CD8-positive, alpha-beta memory T cell (primary cell): ENCODE data around the gene GMPPA. TPM values are rescaled to one million over a fixed set of nuclear protein-coding genes. Genes with fewer than 3 reads are reported as not detected.

Source experiments
- CTCF ChIA-PET: fragments of 350-600 bp; sonication (Branson Sonifier 250); formaldehyde crosslinking; loops from one replicate; lab custom pipeline; 2021; ENCODE audit warnings: antibody characterized with exemption; lab: Charles Lee
- POLR2A ChIA-PET: fragments of 350-600 bp; sonication (Branson Sonifier 250); formaldehyde crosslinking; loops from one replicate; lab custom pipeline; 2021; ENCODE audit warnings: antibody characterized with exemption; lab: Charles Lee
- DNase-seq, 5 donors: peaks; one replicate each; pipeline versions ENCODE4 v3.0.0 to v3.0.0-alpha.2; 2020 to 2022; ENCODE audit warnings: mixed read lengths in 1 of 5
- H3K27ac ChIP-seq: one replicate; pipeline ENCODE4 v1.7.0; 2013; ENCODE audit warnings: low read depth, mild to moderate bottlenecking, low read length, moderate library complexity
- H3K27me3 ChIP-seq: 2 replicates; pipeline ENCODE4 v1.7.0; 2013; ENCODE audit warnings: low read length, mild to moderate bottlenecking; ENCODE audit not compliant: insufficient read depth, poor library complexity, severe bottlenecking
- H3K36me3 ChIP-seq: 2 replicates; pipeline ENCODE4 v1.7.0; 2013; ENCODE audit warnings: mild to moderate bottlenecking, low read length, moderate library complexity; ENCODE audit not compliant: insufficient read depth
- H3K4me1 ChIP-seq: 2 replicates; pipeline ENCODE4 v1.7.0; 2013; ENCODE audit warnings: mild to moderate bottlenecking, low read length, moderate library complexity; ENCODE audit not compliant: insufficient read depth
- H3K4me3 ChIP-seq: 2 replicates; pipeline ENCODE4 v1.7.0; 2013; ENCODE audit warnings: mild to moderate bottlenecking, low read length
- H3K9me3 ChIP-seq: 2 replicates; pipeline ENCODE4 v1.7.0; 2013; ENCODE audit warnings: mild to moderate bottlenecking, low read length
- H3K27ac Mint-ChIP-seq, 8 donors: one replicate each; pipeline ENCODE4 v1.8.0; 2020 to 2021; ENCODE audit warnings: mixed read lengths in 8 of 8, mild to moderate bottlenecking in 6 of 8, inconsistent platforms in 3 of 8, moderate library complexity in 3 of 8
- H3K27me3 Mint-ChIP-seq, 2 donors: one replicate each; pipeline ENCODE4 v1.8.0; 2020 to 2021; ENCODE audit warnings: mixed read lengths in 2 of 2, mild to moderate bottlenecking in 1 of 2, moderate library complexity in 1 of 2
- H3K36me3 Mint-ChIP-seq, 3 donors: one replicate each; pipeline ENCODE4 v1.8.0; 2020 to 2021; ENCODE audit warnings: mixed read lengths in 3 of 3, inconsistent platforms in 1 of 3, mild to moderate bottlenecking in 1 of 3
- H3K4me1 Mint-ChIP-seq, 3 donors: one replicate each; pipeline ENCODE4 v1.8.0; 2020 to 2021; ENCODE audit warnings: mixed read lengths in 3 of 3, inconsistent platforms in 1 of 3, mild to moderate bottlenecking in 1 of 3
- H3K4me3 Mint-ChIP-seq, 7 donors: one replicate each; pipeline ENCODE4 v1.8.0; 2020 to 2021; ENCODE audit warnings: mixed read lengths in 7 of 7, mild to moderate bottlenecking in 6 of 7, moderate library complexity in 4 of 7, inconsistent platforms in 2 of 7
- H3K9me3 Mint-ChIP-seq, 5 donors: one replicate each; pipeline ENCODE4 v1.8.0; 2020 to 2022; ENCODE audit warnings: mixed read lengths in 5 of 5, mild to moderate bottlenecking in 3 of 5, moderate library complexity in 2 of 5, inconsistent platforms in 1 of 5
- polyA plus RNA-seq: library from polyadenylated mRNA; unstranded; fragments of 300-500 nt; fragmentation: Illumina TruSeq; gene quantifications from one replicate; pipeline ENCODE4 v1.2.3, GENCODE V29; 2021
- total RNA-seq, 2 experiments: library from RNA; stranded (reverse); gene quantifications; one replicate each; pipeline ENCODE4 v1.2.3, GENCODE V29; 2021

The GMPPA gene
- 10 to 100 TPM; 36.9 to 37.1 TPM for total RNA-seq
- 32.5 TPM for polyA plus RNA-seq

DNA sequence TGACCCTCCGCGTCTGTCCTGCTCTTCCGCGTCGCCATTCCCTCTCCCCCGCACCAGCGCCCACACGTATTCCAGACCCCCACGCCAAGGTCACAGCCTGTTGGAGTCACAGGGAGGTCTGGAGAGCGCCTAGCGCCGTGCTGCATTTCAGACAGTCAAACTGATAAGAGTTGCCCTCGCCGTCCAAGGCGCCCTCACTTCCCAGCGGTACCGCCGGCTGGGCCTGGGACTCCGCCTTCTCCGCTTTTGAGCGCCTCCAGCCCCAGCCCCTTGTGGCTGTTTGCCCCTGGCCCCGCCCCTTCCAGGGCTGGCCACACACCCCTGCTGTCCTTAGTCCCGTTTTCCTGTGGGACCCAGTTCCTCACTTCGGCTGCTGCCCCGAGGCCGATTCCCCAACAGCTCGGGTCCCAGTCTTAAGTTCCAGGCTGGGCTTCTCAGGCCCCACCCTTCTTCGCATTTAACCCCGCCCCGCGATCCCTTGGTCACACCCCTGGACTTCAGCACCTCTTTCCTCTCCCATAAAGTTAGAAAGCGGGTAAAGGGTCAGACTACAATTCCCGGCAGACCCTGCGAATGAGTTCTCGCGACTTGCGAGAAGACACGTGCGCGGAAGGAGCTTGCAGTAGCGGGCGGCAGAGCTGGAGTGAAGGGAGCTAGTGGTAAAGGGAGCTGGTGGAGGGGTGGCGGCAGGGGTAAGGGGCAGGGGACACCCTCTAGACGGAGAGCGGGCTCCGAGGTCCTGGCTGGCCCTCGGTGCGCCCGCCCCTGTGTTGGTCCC is at the start of gene GMPPA:
TSS of gene GMPPA (plus strand) at position 612 of the 778 bp plus-strand sequence. CDS start 1,085 bp downstream, outside the sequence.
- Mint-ChIP-seq H3K36me3 (peaks cover under 1 to 14% (median 2%) of the 10 kb centered on the region in 3 donors), H3K27me3 (peaks cover 23 to 42% of the 10 kb centered on the region in 2 donors), H3K4me3 (peak within 1 kb of the TSS; percentile 85 to 99 (median 96)), H3K9me3 (no peaks in the 10 kb centered on the region), H3K4me1 (peaks cover 28 to 45% (median 32%) of the 10 kb centered on the region in 3 donors), H3K27ac (peak within 1 kb of the TSS; percentile 5 to 95 (median 88))
- DNase-seq, result peak; percentile 84 to 95 (median 89)
- Histone ChIP-seq H3K9me3 (no peaks in the 10 kb centered on the region), H3K36me3 (no peaks in the 10 kb centered on the region), H3K4me3 (peak within 1 kb of the TSS; percentile 77), H3K27me3 (peaks cover 30% of the 10 kb centered on the region), H3K27ac (peak within 1 kb of the TSS; percentile 70), H3K4me1 (peaks cover 26% of the 10 kb centered on the region)
- ChIA-PET CTCF (interaction anchor here (0.7 to 6.1 kb wide), 9 partner anchors 11 to 144 kb away, joined by 3 to 102 read pairs (median 3); partner anchors contain the start of gene DNPEP), POLR2A (interaction anchor here (1.2 kb wide), 2 partner anchors 12 to 111 kb away, joined by 3 to 5 read pairs; partner anchors contain the start of gene DNPEP)

DNA sequence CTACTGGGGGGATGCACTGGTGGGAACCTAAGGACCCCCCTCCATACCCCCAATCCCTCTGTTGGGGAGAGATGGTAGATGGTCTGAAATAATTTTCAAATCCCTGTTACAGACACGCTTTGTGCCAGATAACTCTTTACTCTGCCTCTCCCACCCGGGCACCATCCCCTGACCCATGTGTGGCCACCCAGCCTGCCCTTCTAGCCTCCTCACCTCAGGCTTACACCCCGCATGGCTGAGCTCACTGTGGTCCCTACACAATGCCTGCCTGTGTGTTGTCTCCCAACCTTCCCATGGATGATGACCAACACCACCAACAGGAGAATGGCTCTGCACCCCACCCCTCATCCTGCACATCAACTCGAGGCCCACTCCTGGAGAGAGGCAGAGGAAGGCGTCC is 49.1 kb upstream of the GMPPA start:
- peaks cover 0 to 5% (median 0%) of the 10 kb centered on the region in 3 donors for H3K36me3 Mint-ChIP-seq
- ChIA-PET CTCF (interaction anchor here (0.6 to 1.1 kb wide), 3 partner anchors 25 to 80 kb away, joined by 3 read pairs; no protein-coding TSS in a partner anchor), POLR2A (no interaction called here)
- peak overlapping the region in 1 of 7 donors; percentile 52 for H3K4me3 Mint-ChIP-seq
- H3K27ac Mint-ChIP-seq, result no peak overlapping the region
- Histone ChIP-seq H3K36me3 (no peaks in the 10 kb centered on the region), H3K27me3 (no peaks in the 10 kb centered on the region), H3K4me3 (no peak overlapping the region), H3K27ac (no peak overlapping the region), H3K4me1 (no peaks in the 10 kb centered on the region), H3K9me3 (no peaks in the 10 kb centered on the region)
- H3K27me3 Mint-ChIP-seq, result peaks cover 22 to 35% of the 10 kb centered on the region in 2 donors
- no peaks in the 10 kb centered on the region for H3K9me3 Mint-ChIP-seq
- no peak for DNase-seq
- H3K4me1 Mint-ChIP-seq, result peaks cover 0 to 7% (median 3%) of the 10 kb centered on the region in 3 donors

DNA sequence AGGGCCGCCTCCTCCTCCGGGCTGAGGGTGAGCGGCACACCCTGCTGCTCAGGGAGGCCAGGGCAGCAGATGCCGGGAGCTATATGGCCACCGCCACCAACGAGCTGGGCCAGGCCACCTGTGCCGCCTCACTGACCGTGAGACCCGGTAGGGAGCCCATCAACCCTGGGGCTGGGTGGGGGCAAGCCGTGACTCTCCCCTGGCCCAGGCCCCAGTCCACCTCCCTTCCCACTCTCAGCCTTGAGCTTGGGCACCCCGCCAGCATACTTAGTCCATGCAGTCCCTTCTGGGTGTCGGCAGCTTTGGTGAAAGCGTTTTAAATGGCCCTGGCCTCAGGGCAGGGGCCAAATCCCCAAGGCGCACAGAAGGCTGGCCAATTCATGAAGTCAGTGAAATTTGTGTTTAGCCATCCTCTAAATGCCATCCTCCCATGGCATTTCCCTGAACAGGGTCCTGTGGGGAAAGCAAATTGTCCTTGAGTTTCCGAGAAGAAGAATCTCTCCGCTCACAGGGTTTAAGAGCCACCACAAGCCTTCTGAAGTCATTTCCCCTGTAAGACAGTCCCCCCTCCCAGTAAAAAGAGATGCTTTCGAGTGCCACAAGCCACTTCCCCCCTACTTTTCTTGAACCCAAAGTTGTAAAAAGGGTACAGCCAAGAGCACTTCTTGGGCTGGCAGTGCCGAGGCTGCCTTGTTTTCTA is 46.9 kb upstream of the GMPPA start:
- Mint-ChIP-seq H3K4me1 (peaks cover 0 to 7% (median 3%) of the 10 kb centered on the region in 3 donors), H3K4me3 (no peak overlapping the region), H3K27me3 (peaks cover 18 to 35% of the 10 kb centered on the region in 2 donors), H3K27ac (no peak overlapping the region), H3K9me3 (no peaks in the 10 kb centered on the region), H3K36me3 (peaks cover 0 to 5% (median 0%) of the 10 kb centered on the region in 3 donors)
- Histone ChIP-seq H3K27ac (no peak overlapping the region), H3K4me3 (no peak overlapping the region), H3K36me3 (no peaks in the 10 kb centered on the region), H3K4me1 (no peaks in the 10 kb centered on the region), H3K9me3 (no peaks in the 10 kb centered on the region), H3K27me3 (no peaks in the 10 kb centered on the region)
- ChIA-PET CTCF (interaction anchor here (1.2 kb wide), 1 partner anchor 8 kb away, joined by 3 read pairs; no protein-coding TSS in a partner anchor), POLR2A (no interaction called here)
- DNase-seq, result peak in 1 of 5 donors; percentile 43

DNA sequence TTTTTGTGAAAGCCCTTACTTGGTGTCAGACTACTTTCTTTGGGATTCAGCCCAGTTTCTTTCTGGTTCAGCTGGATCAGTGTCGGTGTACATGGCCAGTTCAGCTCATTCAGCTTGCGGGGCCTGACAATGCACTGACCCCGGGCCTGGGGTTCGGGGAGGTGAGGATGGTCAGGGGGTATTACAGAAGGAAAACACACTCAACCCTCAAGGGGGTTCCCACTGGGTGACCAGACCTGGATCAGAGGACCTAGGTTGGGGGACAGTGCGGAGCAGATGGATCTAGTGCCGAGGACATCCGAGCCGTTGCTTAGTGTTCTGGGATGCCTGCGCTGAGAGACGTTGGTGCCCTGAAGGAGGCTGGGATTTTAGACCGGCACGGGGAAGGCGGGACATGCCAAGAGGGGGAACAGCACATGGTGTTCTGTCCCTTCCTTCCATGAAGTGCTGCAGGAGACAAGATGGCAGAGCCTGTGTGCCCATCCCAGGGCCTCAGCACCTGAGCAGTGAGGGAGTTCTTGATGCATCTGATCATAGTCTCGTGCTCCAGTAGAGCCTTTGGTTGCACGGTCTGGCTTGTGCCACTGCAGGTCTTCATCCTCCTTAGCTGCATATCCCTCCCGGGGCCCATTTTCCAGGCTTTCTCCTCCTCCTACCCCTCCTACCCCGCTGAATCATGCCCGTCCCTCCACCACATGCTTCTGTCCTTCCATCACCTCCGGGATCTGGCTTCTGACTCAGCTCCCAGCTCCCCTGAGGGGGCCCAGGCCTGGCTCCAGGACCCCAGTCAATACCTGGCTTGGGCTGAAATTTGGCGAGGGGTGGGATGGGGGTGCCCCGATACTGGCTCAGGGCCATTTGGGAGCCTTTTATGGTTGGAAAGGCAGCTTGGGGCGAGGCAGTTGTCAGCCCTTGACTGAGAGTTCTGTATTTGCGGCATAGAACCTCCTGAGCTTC is 46.1 kb upstream of the GMPPA start:
- Mint-ChIP-seq H3K4me1 (peaks cover 0 to 7% (median 3%) of the 10 kb centered on the region in 3 donors), H3K36me3 (peaks cover 0 to 5% (median 0%) of the 10 kb centered on the region in 3 donors), H3K27me3 (peaks cover 13 to 35% of the 10 kb centered on the region in 2 donors), H3K9me3 (no peaks in the 10 kb centered on the region), H3K27ac (peak overlapping the region in 1 of 8 donors; percentile 58), H3K4me3 (no peak overlapping the region)
- Histone ChIP-seq H3K4me1 (no peaks in the 10 kb centered on the region), H3K36me3 (no peaks in the 10 kb centered on the region), H3K27ac (peak overlapping the region; percentile 7), H3K4me3 (no peak overlapping the region), H3K9me3 (no peaks in the 10 kb centered on the region), H3K27me3 (no peaks in the 10 kb centered on the region)
- DNase-seq, result no peak
- ChIA-PET POLR2A (no interaction called here), CTCF (interaction anchor here (0.6 to 1.3 kb wide), 2 partner anchors 73 to 78 kb away, joined by 3 read pairs; no protein-coding TSS in a partner anchor)

GRCh38 chr2:219453671-219454590 is 44.8 kb upstream of the GMPPA start:
- Histone ChIP-seq H3K27me3 (no peaks in the 10 kb centered on the region), H3K4me3 (no peak overlapping the region), H3K9me3 (no peaks in the 10 kb centered on the region), H3K27ac (peak overlapping the region; percentile 7), H3K4me1 (no peaks in the 10 kb centered on the region), H3K36me3 (no peaks in the 10 kb centered on the region)
- Mint-ChIP-seq H3K27me3 (peaks cover 13 to 35% of the 10 kb centered on the region in 2 donors), H3K4me1 (peaks cover 0 to 9% (median 3%) of the 10 kb centered on the region in 3 donors), H3K9me3 (no peaks in the 10 kb centered on the region), H3K36me3 (peaks cover 0 to 5% (median 0%) of the 10 kb centered on the region in 3 donors), H3K4me3 (no peak overlapping the region), H3K27ac (no peak overlapping the region)
- CTCF ChIA-PET, result interaction anchor here (1.3 to 1.5 kb wide), 2 partner anchors 17 to 72 kb away, joined by 3 read pairs; no protein-coding TSS in a partner anchor
- POLR2A ChIA-PET, result no interaction called here
- no peak for DNase-seq

DNA sequence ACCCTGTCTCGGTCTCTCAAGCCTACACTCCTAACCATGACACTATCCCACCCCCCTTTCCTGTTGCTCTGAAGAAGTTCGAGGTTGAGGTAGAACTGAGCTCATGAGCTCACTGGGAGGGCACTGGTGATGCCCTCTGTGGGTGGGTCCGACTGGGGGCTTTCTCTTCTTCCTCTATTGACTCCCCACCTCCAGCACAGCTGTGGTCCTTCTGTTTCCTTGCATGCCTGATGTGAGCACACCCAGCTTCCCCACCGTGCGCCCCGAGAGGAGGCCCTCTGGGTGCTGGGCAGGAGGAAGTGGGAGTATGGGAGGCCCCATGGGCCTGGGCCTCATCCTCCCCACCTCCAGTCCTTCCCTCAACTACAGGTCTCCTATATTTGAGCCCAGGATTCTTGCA is 43.1 kb upstream of the GMPPA start:
- H3K27ac ChIP-seq, result no peak overlapping the region
- no peaks in the 10 kb centered on the region for H3K9me3 ChIP-seq
- H3K4me1 ChIP-seq, result no peaks in the 10 kb centered on the region
- no peak overlapping the region for H3K4me3 Mint-ChIP-seq
- no peaks in the 10 kb centered on the region for H3K36me3 ChIP-seq
- DNase-seq, result no peak
- H3K4me1 Mint-ChIP-seq, result peaks cover 0 to 2% (median 0%) of the 10 kb centered on the region in 3 donors
- H3K27me3 ChIP-seq, result no peaks in the 10 kb centered on the region
- H3K9me3 Mint-ChIP-seq, result no peaks in the 10 kb centered on the region
- H3K27ac Mint-ChIP-seq, result no peak overlapping the region
- H3K4me3 ChIP-seq, result no peak overlapping the region
- ChIA-PET POLR2A (no interaction called here), CTCF (interaction anchor here (0.7 to 1.7 kb wide), 5 partner anchors 19 to 74 kb away, joined by 3 to 6 read pairs (median 4); no protein-coding TSS in a partner anchor)
- H3K36me3 Mint-ChIP-seq, result no peaks in the 10 kb centered on the region
- H3K27me3 Mint-ChIP-seq, result peaks cover 9 to 24% of the 10 kb centered on the region in 2 donors
